Measurements from ENCODE around the gene GRB2.
"Not testable (repeated sequence)": the region's sequence is repeated elsewhere in the genome, so short reads cannot be mapped to it uniquely, and the experiment has no call there.

The GRB2 gene

DNA sequence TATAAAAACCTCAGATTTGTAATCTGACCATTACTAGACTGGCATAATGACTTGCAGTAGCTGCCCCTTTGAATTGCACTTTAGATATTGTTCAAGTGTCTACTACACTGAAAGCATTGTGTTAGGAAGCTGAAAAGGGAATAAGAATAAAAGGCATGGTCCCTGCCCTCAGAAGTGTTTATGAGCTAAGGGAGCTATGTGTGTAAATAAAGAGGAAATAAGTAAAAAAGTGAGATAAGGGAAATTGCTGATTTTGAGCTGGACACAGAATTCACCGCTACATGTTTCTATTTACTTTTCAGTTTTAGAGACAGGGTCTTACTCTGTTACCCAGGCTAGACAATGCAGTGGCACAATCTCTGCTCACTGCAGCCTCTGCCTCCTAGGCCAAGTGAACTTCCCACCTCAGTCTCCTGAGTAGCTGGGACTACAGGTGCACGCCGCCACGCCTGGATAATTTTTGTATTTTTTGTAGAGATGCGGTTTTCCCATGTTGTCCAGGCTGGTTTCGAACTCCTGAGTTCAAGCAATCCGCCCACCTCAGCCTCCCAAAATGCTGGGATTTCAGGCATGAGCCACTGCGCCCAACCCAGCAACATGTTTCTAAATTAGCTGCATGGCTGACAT, 57.0 kb downstream of the GRB2 start:
- DNase-seq = no peak

DNA sequence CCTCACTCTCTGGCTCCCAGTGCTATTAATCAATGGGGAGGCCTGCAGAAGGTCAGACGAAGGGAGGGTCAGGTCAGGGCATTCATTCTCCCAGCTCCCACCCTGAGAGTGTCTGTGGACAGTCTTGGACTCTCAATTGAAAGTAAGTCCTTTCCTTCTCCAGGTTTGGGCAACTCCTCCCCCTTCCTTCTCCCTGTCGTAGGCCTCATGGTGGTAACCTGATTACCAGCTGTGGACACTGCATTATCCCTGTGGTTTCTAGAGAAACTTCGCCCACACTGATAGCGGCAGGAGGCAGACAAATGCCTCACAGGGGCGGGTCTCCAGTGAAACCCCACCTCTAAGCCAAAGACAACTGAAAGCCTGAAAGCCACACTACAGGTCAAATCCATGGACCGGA, 58.6 kb downstream of the GRB2 start:
- DNase-seq = no peak

DNA sequence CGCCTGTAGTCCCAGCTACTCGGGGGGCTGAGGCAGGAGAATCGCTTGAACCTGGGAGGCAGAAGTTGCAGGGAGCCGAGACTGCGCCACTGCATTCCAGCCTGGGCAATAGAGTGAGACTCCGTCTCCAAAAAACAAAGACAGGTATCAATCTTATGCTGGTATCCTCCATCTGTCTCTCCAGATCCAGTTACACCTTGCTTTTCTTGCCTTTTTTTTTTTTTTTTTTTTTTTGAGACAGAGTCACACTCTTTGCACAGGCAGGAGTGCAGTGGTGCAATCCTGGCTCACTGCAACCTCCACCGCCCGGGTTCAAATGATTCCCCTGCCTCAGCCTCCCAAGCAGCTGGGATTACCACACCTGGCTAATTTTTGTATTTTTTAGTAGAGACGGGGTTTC, 59.1 kb downstream of the GRB2 start:
- DNase-seq = not testable (repeated sequence)

DNA sequence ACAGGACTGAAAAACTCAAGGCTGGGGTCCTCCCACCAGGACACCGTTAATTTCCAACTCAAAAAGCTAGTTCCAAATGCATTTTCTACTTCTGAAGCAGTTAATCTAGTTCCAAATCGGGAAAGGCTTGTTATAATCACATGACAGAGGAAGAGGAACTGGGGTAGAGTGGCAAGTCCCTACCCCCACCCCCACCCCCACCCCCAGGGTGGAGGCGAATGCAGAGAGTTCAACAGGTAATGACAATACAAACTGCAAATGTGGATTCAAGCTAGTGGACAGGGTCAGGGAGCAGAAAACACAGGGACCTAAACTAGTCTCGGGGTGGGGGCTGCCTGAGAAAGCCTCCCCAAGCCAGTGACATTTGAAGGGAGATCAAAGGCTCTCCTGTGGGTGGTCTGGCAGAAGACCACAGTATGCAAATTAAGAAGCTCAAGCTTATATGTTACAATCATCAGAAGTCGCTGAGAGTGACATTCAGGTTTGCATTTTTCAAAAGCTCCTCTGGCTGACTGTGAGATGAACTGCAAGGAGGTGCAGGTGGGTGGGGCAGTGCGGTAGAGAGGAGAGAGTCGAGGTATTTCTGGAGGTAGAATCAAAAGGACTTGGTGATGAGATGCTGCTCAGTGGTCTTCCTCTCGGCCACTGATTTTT, 59.8 kb downstream of the GRB2 start:
- DNase-seq = no peak

DNA sequence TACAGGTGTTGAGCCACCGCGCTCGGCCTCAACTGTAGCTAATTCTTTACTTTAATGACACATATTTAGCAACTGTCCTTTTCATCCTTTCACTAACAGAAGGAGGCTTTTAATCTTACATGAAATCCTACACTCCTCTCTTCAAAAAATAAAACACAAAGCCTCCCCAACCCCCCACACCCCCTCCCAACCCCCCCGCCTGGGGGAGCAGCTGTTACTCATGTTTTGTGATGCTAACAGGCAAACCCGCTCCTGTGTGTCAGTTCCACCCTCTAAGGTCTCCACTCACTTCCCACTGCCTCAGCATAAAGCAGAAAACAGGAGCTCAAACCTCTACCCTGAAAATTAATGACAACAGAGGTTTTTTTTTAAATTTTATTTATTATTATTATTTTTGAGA, 60.8 kb downstream of the GRB2 start:
- no peak for DNase-seq

DNA sequence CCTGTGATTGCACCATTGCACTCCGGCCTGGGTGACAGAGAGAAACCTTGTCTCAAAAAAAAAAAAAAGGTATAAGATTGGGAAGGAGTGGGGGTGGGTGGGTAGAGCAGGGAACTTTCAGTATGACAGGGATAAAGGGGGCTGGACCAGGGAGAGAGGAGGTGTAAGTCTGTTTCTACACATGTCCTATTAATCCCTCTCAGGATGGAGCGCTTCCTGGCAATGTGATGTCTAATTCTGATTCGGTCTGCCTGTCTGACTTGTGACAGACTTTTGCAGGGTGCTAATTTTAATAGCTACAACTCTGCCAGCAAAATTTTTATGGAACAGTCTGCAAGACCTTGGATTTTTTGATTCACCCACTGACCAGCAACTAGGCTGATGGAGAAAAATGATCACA, 62.5 kb downstream of the GRB2 start:
- DNase-seq = no peak

DNA sequence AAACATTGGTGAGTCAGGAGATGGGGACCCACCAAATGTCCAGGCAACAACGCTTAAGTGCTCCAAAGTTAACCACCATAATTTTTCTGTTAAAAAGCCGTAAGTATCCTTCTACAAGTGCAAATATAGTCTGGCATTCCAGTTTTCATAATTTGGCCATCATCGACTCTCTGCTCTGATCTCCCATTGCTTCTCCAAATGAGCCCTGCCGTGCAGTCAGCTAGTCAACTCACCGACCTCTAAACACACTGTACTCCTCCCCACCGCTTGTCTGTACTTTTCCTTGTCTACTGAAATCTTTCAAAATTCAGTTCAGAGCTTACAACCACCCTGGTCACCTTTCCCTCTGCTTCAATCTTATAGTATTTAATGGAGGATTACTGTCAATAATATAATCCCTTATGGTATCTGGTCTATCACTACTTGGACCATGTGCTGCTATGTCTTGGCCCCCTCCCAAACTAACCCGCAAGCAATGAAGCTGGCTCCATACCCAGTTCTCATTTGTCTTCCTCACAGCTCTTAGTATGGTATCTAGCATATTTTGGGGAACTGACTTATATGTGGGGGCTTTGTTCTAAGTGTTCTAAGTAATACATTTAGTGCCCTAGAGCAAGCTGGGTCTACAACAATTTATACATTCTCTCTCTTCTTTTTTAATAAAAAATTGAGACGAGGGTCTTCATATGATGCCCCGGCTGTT, 63.5 kb downstream of the GRB2 start:
- no peak for DNase-seq

DNA sequence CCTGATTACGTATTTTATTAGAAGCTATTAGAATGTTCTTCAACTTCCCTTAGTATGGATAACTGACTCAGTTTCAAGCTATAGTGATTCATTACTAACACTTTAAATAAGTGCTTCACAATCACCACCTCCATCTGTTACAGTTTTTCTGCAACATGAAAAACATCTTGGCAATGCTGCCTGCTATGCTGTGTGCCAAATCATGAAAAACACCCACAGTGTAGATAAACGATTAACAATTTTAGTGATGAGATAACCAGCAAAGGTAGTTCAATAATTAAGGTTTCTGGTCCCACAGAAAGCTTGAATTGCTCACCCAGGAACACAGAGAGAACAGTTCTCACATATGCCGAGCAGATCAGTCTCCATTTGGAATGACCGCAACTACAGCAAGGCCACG, 64.8 kb downstream of the GRB2 start:
- DNase-seq = peak; percentile 78

DNA sequence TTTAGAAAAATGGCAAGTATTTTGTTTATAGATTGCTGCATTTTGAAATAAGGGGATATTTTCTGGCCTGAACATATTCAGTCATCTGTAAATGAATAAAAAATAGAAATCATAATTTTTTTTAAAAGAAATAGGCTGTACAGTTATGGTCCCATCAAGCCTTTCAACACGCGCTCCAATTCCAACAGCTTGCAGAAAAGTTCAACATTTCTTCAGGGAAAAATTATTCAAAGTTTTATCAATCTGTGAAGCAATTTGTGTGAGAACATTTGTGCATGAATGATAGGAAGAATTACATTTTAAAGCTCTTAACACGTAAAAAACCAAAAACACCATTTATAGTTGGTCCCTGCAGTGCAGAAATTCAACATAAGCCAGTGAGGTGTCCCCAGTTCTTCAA, 65.5 kb downstream of the GRB2 start:
- no peak for DNase-seq

DNA sequence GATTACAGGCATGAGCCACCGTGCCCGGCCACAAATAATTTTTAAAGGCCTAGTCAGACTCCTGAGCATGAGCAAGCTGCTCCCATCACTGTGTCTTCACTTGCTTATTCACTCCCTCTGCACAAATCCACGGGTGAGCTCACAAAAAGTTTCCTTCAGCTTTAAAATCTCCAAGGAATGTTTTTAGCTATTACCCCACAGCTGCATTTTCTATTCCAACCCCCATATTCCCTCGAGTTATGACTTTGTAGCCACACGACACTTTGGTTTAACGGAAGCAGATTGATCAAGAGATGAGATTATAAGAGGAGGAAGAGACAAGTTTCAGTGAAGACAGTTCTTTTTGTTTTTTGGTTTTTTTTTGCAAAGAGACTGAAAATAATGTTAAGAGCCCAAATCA, 67.1 kb downstream of the GRB2 start:
- no peak for DNase-seq

DNA sequence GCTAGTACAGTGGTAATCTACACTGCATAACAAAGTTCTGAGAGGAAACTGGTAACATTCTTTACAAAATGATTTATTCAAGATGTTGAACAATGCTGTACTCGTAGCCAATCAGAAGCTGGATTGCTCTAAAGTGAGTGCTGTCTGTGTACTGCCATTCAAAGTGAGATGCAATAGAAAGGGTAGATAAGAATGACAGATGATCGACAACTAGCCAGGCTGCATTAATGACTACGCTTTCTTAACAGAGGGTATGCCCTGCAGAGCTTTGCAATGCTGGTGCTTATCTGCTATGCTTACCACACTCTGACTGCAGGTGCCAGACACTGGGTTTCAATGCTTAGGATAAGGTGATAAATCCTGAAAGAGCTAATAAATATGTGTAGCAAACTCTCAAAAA, 70.2 kb downstream of the GRB2 start:
- DNase-seq = no peak

DNA sequence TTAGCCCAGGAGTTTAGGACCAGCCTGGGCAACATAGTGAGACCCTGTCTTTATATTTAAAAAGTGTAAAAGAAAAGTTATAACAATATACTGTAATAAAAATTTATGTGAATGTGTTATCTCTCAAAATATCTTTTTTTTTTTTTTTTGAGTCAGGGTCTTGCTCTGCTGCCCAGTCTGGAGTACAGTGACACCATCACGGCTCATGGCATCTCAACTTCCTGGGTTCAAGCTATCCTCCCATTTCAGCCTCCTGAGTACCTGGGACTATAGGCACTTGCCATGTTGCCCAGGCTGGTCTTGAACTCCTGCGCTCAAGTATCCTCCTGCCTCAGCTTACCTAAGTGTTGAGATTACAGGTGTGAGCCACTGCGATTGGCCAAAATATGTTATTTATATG, 70.8 kb downstream of the GRB2 start:
- no peak for DNase-seq

DNA sequence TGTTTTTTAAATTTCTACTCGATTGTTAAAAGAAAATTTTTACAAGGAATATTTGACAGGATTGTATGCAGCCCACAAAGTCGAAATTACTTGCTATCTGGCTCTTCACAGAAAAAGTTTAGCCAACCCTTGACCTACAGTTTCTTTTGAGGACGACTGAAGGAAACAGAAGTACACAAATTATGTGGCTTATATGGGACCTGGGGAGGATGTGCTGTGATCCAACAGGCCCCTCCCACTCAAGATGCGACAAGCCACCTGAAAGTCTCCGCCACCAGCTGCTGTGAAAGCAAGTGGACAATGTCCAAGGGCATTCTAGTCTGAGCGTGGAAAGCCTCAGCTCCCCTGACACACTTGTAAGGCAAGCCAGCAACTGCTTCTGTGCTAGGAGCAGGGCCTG, 73.8 kb downstream of the GRB2 start:
- DNase-seq = no peak

DNA sequence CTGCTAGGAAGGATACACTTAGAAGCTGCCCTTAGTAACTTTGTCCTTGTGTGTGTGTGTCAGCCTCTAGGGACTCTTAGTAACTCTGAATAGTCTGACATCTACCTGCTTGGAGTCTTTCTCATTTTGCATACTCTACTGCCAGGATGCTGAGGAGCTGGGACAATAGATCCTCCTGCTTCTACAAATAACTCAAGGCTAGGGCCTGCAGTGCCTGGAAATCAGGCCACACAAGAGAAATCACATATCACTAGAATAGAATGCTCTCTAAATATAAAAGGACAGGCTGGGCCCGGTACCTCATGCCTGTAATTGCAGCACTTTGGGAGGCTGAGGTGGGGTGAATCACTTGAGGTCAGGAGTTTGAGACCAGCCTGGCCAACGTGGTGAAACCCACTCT, 77.7 kb downstream of the GRB2 start:
- DNase-seq = no peak

DNA sequence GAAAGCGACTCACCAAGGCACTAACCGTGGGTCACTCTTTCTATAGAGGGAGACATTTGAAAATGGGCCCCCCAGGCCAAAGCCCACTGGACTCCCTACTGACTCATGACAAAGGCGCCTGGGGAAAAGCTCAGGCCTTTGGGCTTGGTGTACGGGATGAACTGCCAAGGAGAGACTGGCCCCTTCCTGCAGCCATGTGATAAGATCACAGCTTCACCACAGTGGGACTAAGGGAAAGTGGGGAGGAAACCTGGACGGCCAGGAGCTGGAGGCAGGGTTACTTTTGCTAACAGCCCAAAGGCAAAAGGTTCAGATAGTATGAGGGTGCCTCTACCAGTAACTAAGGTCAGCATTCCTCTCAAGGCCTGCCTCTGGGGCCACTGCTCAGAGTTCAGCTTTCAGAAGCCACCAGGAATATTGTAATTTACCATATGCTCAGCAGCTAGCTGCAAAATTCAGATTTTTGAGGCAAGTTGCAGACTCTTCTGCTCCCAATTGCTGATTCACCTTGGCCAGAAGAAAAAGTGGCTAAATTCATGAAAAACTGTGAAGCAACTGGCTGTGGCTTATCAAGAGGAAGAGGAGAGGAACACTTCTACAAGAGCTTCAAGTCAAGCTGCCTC, 79.1 kb downstream of the GRB2 start:
- no peak for DNase-seq

DNA sequence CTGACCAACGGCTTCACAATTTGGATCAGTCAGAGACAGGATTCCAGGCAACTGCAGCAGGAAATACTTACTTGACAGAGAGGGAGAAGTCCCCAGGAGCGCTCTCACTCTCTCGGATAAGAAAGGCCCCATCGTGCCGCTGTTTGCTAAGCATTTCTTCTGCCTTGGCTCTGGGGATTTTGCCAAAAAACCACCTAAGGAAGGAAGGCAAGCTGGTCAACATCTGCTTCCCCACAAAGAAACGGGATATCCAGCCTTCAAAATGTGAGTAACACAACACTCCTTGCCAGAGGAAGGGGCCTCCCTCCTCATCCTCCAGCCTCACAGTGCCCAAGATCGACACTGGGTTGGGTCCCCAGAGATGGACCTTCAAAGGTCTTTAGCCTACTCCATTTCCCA, 79.7 kb downstream of the GRB2 start:
- DNase-seq = peak; percentile 43

DNA sequence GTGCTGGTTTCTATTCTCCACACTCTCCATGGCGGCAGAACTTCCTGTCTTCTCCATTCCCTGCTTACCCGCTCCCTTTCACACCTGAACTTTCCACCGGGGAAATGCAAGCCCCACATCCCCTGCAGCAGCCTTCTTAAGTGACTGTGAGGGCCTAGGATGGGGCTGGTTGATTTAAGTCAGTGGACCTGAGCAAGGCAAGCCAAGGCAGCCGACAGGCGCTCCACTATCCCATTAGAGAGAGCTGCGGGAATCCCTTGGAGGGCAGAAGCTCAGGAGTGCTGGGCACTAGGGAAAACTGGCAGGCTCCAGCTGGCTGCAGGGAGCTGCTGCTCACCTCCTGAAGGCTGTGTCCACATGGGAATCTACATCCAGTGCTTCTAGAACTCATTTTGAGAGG, 80.1 kb downstream of the GRB2 start:
- no peak for DNase-seq

DNA sequence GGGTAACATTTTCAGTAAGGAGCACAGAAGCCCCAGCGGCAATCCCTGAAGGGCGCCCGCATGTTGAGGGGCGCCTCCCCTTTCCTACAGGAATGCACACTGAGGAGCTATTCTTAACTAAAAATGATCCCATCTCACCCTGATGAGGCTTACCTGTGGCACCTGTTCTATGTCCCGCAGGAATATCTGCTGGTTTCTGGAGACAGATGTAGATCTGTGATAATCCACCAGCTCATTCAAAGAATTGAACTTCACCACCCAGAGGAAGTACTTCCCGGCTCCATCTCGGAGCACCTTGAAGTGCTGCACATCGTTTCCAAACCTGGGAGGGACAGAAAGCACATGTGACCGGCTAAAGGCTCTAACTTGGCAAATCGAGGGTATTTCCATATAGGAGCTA, 84.0 kb downstream of the GRB2 start:
- DNase-seq = no peak

DNA sequence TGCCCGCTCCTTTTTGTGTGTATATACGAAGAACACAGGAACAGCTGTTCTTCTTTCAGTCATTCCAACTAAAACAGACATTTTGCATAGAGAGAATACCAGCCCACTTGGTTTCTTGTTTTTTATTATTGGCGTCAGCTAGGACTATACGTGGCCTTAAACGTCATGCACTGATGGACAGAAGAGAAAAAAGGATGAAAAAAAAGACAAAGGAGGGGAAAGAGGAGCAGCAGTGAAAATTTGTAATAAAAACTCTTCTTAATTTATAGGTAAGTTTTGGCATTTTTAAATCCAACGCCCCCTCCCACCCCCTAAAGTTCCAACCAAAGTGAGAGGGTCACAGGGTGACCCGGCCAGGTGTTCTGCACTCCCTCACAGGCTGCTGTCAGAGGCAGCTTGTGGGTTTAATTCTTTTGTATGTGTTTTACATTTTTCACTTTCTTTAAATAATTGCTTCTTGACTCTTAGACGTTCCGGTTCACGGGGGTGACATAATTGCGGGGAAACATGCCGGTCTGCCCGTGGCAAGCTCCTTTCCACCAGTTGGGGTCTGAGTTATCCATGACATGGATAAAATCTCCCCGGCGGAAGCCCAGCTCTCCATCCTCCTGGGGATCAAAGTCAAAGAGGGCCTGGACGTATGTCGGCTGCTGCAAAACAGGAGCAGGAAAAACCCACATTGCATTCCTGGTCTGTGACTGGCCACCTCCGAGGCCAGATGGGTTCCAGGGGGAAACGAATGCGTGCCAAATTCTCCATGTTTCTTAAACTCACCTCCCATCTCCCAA, 85.4 kb downstream of the GRB2 start:
- DNase-seq = no peak

DNA sequence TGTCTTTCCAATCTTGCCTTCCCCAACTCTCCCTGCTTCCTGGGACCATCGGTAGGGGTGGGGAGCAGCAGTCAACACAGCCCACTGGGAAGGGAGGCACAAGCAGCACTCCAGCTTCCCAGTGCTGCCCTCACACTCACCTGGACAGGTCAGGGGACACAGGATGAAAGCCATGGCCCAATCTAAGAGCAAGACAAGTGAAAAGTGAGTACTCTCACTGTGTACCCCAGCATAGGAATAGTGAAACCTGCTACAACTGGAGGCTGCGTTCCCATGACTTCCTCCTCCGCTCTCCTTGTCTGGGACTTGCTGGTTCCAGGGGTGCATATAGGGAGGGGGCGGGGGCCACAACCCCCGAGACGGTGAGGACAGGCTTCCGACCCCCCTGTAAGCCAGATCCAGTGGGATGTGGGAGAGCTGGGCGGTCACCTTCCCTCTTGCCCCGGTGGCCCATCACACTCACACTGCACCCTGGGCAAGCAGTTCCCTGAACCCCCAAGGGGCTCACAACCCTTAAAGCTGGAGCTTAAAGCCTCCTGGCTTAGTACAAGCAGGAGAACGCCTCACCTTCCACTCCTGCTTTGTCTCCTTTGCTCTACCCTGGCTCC, 86.8 kb downstream of the GRB2 start:
- no peak for DNase-seq

DNA sequence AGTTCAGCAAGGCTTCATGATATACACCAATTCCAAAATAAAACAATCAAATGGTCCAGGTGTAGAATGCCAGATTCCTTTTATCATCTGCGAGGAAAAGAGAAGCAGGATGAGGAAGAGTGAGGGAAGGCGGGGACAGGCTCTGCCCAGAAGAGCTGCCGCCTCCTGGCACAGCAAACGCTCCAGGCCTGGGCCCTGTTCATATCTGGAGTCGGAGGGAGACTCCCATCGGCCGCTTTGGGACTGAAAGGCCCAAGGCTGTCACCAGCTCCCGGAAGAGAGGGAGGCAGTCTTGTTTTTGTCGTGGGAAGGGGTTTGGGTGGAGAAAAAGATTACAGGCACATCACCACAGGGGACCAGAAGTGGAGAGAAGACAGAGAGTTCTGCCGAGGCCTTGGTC, 87.3 kb downstream of the GRB2 start:
- DNase-seq = no peak

DNA sequence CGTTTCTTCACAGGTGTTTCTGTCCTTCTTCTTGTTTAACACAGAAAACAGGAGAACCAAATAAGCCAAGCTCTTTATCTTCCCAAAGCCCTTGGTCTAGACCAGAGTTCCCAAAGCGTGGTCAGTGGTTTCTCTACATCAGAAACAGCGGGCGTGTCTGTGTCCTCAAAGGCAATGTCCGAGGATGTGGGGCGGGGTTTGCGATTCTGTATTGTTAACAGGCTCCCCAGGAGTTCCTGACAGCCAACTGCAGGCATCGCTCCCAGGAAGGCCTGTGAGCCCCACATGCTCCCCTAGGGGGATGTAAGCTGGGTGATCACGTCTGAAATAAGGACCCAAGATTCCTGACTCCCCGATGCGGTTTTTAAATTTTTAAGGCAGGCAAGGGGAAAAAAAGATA, 87.8 kb downstream of the GRB2 start:
- DNase-seq = no peak

DNA sequence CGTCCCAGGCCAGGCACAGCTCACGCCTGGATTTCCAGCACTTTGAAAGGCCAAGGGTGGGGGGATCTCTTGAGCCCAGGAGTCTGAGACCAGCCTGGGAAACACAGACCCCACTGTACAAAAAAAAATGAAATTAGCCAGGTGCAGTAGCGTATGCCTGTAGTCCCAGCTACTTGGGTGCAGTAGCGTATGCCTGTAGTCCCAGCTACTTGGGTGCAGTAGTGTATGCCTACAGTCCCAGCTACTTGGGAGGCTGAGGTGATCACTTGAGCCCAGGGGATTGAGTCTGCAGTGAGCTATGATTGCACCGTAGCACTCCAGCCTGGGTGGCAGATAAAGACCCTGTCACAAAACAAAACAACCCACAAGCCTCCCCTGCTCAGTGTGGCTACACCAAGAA, 89.2 kb downstream of the GRB2 start:
- DNase-seq = no peak

All from NCI-H446 treated with DMSO at 0.1 percent for 48 hours (cell line).